ENCODE data around the gene ERC2. TPM values are rescaled to one million over a fixed set of nuclear protein-coding genes. Genes with fewer than 3 reads are reported as not detected.

Gene ERC2
- total RNA-seq, 1 donor from 2014 or later: 32.5 TPM

GRCh38 chr3:56410576-56410975, 57.7 kb downstream of the ERC2 start:
- no peak for DNase-seq (ENCODE audit: low spot score, unreplicated experiment)
- H3K27me3 Mint-ChIP-seq: no peaks in the 10 kb centered on the region
- no peak overlapping the region for H3K4me3 Mint-ChIP-seq (ENCODE audit: low read depth)
- no peaks in the 10 kb centered on the region for H3K9me3 Mint-ChIP-seq (ENCODE audit: low read depth)
- peaks cover 2% of the 10 kb centered on the region for H3K4me1 Mint-ChIP-seq (ENCODE audit: low read depth)
- no peak overlapping the region for H3K27ac Mint-ChIP-seq
- H3K36me3 Mint-ChIP-seq (ENCODE audit: insufficient read depth): peaks cover 4% of the 10 kb centered on the region
- TF ChIP-seq, protein P1, sequence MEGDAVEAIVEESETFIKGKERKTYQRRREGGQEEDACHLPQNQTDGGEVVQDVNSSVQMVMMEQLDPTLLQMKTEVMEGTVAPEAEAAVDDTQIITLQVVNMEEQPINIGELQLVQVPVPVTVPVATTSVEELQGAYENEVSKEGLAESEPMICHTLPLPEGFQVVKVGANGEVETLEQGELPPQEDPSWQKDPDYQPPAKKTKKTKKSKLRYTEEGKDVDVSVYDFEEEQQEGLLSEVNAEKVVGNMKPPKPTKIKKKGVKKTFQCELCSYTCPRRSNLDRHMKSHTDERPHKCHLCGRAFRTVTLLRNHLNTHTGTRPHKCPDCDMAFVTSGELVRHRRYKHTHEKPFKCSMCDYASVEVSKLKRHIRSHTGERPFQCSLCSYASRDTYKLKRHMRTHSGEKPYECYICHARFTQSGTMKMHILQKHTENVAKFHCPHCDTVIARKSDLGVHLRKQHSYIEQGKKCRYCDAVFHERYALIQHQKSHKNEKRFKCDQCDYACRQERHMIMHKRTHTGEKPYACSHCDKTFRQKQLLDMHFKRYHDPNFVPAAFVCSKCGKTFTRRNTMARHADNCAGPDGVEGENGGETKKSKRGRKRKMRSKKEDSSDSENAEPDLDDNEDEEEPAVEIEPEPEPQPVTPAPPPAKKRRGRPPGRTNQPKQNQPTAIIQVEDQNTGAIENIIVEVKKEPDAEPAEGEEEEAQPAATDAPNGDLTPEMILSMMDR (IDR thresholded peaks at IDR 0.05; ENCODE audit: unreplicated experiment): no peak

DNA sequence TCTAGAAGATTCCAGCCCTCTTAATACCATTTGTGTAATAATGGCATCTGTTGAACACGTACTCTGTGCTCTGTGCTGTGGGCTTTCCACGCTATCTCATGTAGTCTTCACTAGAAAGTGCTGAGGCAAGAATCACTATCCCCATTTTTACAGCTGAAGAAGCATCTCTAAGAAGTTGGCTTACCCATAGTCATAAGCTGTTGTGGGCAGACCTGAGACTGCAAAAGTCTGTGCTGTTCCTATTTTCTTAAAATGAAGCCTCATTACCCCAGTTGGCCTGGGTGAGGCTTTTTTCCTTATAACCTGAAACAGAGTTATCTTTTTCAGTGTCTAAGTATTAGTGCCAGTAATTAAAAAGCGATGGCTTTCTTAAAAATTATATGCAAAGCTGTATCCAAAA, 58.5 kb downstream of the ERC2 start:
- Mint-ChIP-seq H3K36me3 (ENCODE audit: insufficient read depth) (peaks cover 4% of the 10 kb centered on the region), H3K4me1 (ENCODE audit: low read depth) (peaks cover 2% of the 10 kb centered on the region), H3K27ac (no peak overlapping the region), H3K27me3 (no peaks in the 10 kb centered on the region), H3K9me3 (ENCODE audit: low read depth) (no peaks in the 10 kb centered on the region), H3K4me3 (ENCODE audit: low read depth) (no peak overlapping the region)
- no peak for DNase-seq (ENCODE audit: low spot score, unreplicated experiment)
- TF ChIP-seq, protein P1 (IDR thresholded peaks at IDR 0.05; ENCODE audit: unreplicated experiment): no peak

DNA sequence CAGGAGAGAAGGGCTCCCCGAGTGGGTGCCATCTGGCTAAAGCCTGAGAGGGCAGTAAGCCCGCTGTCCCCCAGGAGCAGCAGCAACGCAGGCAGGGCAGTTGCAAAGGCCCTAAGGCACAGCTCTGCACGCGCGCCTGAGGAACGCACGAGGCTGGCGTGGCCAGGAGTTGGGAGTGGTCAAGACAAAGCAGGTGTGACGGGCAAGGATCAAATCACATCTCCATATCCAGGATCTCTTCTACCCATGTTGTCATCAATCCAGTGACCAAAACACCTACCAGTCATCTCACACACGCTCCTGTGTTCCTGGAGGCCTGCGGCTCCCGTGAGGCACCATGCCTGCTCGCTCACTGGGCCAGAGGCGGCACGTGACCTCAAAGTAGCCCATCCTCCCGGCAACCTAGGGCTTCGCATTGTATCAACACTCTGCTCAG, 59.5 kb downstream of the ERC2 start:
- DNase-seq (ENCODE audit: low spot score, unreplicated experiment): no peak
- H3K9me3 Mint-ChIP-seq (ENCODE audit: low read depth): no peaks in the 10 kb centered on the region
- H3K27ac Mint-ChIP-seq: no peak overlapping the region
- H3K4me1 Mint-ChIP-seq (ENCODE audit: low read depth): no peaks in the 10 kb centered on the region
- H3K4me3 Mint-ChIP-seq (ENCODE audit: low read depth): no peak overlapping the region
- no peaks in the 10 kb centered on the region for H3K27me3 Mint-ChIP-seq
- TF ChIP-seq, protein P1 (IDR thresholded peaks at IDR 0.05; ENCODE audit: unreplicated experiment): no peak
- H3K36me3 Mint-ChIP-seq (ENCODE audit: insufficient read depth): peaks cover 4% of the 10 kb centered on the region

GRCh38 chr3:56406826-56407515, 61.3 kb downstream of the ERC2 start:
- H3K4me3 Mint-ChIP-seq (ENCODE audit: low read depth): no peak overlapping the region
- H3K36me3 Mint-ChIP-seq (ENCODE audit: insufficient read depth): peaks cover 3% of the 10 kb centered on the region
- peaks cover under 1% of the 10 kb centered on the region for H3K9me3 Mint-ChIP-seq (ENCODE audit: low read depth)
- H3K4me1 Mint-ChIP-seq (ENCODE audit: low read depth): no peaks in the 10 kb centered on the region
- no peaks in the 10 kb centered on the region for H3K27me3 Mint-ChIP-seq
- TF ChIP-seq, protein P1 (IDR thresholded peaks at IDR 0.05; ENCODE audit: unreplicated experiment): no peak
- no peak overlapping the region for H3K27ac Mint-ChIP-seq
- no peak for DNase-seq (ENCODE audit: low spot score, unreplicated experiment)

DNA sequence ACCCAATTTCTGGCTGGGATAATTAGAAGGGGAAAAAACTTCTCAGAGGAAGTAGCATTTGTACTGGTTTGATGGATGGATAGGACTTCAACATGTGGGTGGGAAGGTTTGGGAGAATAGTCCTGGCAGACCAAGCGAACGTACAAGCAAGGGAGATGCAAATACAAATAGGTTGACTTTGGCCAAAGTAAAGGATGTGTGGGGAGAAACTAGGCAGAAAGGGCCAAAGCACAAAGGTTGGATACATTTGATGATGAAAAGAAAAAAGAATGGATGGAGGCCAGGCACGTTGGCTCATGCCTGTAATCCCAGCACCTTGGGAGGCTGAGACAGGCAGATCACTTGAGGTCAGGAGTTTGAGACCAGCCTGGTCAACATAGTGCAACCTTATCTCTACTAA, 63.4 kb downstream of the ERC2 start:
- DNase-seq (ENCODE audit: low spot score, unreplicated experiment): no peak

More for the DNA sequence above, 63.4 kb downstream of the ERC2 start:
- H3K27me3 Mint-ChIP-seq: no peaks in the 10 kb centered on the region
- no peaks in the 10 kb centered on the region for H3K4me1 Mint-ChIP-seq (ENCODE audit: low read depth)
- H3K36me3 Mint-ChIP-seq (ENCODE audit: insufficient read depth): peaks cover 1% of the 10 kb centered on the region
- no peak overlapping the region for H3K4me3 Mint-ChIP-seq (ENCODE audit: low read depth)
- TF ChIP-seq, protein P1 (IDR thresholded peaks at IDR 0.05; ENCODE audit: unreplicated experiment): no peak
- peaks cover 3% of the 10 kb centered on the region for H3K9me3 Mint-ChIP-seq (ENCODE audit: low read depth)
- H3K27ac Mint-ChIP-seq: no peak overlapping the region
